Fibroblast of the aortic adventitia (primary cell): ENCODE data around the gene PRR35. TPM values are rescaled to one million over a fixed set of nuclear protein-coding genes. Genes with fewer than 3 reads are reported as not detected.

Experiments
- DNase-seq: peaks from one replicate; pipeline ENCODE4 v3.0.0-alpha.2; 2010; ENCODE audit warnings: low read depth
- H3K4me3 ChIP-seq: 2 replicates; pipeline ENCODE4 v1.5.1; 2011; ENCODE audit warnings: low read depth, mild to moderate bottlenecking, control low read depth, low read length, moderate library complexity
- CTCF ChIP-seq: IDR thresholded peaks from 2 replicates; pipeline ENCODE4 v1.5.1; 2011; ENCODE audit warnings: mild to moderate bottlenecking, low read length, control low read depth, inconsistent platforms; ENCODE audit not compliant: insufficient read depth
- total RNA-seq: library from RNA; depleted of rRNA; stranded (reverse); fragments of >200 nt; gene quantifications from 2 replicates; pipeline ENCODE4 v1.2.3, GENCODE V29; 2012; ENCODE audit warnings: low replicate concordance

Gene PRR35
- total RNA-seq, 1 donor, result not detected

GRCh38 chr16:556474-557173 is 3.6 kb upstream of the PRR35 start:
- H3K4me3 ChIP-seq, result no peak overlapping the region
- DNase-seq, result no peak
- TF ChIP-seq CTCF, result no peak

DNA sequence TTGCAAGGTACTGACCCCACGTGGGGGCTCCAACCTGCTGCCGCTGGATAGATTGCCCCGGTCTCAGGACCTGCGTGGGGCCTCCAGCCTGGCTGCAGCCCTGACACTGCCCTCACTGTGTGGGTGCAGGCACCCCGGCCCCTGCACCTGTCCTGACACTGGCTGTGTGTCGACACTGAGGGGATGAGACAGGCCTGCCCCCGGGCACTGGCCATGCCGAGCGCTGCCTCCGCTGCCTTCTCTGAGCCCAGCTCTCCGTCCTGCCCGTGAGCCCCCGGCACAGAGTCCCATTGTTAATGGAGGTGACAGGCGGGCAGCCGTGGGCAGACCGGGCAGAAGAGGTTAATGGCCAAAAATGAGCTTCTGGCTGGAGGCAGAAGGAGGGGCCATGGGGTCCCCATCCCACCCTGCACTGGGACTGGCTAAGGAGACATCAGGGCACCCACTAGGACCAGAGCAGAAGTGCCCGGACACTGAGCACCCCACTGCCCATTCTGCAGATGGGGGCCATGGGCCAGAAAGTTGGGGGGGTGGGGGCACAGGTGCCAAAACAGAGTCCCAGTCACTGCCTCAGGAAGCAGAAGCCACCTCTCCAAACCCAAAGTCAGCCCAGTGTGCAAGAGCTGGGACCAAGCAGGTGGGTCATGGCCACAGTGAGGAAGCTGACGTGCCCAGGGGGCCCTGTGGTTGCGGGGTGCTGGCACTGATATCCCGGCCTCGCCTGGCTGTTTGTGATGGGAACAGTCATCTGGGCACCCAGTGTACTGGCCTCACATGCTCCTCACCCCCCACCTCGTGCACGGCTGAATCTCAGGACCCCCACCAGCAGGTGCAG is 2.5 kb upstream of the PRR35 start:
- no peak for TF ChIP-seq CTCF
- no peak for DNase-seq
- H3K4me3 ChIP-seq, result no peak overlapping the region

DNA sequence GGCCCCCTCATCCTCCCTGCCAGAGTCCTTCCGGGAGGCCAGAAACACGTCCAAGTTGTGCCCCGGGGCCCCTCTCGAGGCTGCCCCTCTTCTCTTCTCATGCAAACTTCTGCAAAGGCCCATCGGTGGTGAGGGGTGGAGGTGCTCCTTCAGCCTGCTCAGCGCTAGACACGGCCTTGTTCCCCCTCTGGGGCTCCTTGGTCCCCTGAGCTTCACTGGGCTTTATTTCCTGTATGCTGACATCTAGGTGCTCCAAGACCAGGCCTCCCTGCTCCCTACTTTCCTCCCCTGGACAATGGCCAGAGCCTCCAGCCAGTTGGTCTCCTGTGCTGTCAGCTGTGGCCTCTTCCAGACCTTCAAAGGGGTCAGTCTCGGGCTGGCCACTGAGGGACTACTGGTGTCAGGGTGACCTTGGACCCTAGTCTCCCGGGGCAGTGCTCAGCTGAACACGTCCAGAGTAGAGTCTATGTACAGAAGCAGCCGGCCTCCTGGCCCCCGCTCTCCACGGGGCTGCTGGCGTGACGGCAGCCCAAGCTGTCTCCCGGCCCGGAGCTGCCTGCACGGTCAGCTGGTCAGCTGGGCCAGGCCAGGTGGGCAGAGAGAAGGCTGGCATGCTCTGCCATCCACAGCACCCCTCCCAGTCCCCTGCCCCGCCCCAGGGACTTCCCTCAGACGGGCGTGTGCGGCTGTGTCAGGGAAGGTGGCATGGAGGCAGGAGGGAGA is 1.7 kb upstream of the PRR35 start:
- no peak for DNase-seq
- TF ChIP-seq CTCF, result no peak
- no peak overlapping the region for H3K4me3 ChIP-seq

DNA sequence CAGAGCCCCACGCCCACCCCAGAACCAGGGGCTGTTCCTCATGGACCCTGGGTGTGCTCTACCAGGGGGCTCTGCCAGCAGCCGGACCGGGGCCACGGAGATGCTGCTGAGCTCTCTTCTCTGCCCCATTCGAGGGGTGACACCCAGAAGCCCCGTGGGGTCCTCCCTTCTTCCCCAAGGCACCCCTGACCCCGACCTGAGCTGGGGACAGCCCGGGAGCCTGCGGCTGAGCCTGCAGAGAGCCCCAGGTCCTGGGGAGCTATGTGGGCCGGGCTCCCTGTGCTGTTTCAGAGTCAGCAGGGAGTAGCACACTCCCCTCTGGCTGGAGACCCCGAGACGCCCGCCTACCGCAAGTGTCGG is 1.2 kb upstream of the PRR35 start:
- no peak overlapping the region for H3K4me3 ChIP-seq
- TF ChIP-seq CTCF, result no peak
- DNase-seq, result no peak

DNA sequence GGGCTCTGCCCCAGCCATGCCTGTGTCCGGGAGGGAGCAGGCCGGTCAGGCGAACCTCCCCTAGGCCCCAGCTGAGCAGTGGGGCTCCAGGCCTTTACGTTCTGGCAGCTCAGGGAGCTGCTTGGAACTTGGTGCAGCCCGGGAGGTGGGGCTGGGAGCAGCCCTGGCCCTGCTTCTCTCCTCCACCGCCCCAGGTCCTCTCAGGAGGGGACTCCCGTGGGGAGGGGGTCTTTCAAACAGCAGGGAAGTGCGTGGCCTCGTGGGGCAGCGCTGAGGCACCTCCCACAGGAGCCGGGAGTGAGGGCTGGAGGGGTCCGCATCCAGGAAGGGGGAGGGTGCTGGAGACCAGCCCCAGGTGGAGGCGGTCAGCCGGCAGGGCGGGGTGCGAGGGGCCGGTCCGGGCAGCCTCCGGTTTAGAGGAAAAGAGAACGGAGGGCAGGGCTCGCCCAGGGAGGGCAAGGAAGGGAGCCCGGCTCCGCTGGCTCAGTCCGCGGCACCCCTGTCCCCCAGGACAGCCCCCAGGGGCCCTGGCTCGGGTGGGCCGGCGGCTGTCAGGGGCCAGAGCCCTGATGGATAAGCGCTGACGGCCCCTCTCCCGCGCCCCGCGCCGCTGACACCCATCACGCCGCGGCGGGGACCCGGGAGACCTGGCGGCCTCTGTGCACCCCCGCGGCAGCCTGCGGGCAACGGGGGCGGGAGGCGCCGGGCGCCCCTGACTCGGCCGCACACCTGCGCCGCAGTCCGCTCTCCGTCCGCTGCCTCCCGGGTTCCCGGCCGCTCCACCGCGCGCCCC is 587 bp upstream of the PRR35 start:
- DNase-seq, result no peak

More for the DNA sequence above, 587 bp upstream of the PRR35 start:
- no peak for TF ChIP-seq CTCF
- no peak overlapping the region for H3K4me3 ChIP-seq
